Measurements from ENCODE around the gene CLDN11.

The CLDN11 gene

GRCh38 chr3:170418422-170419398, at the start of gene CLDN11:
CLDN11 (plus strand) TSS chr3:170418868; CDS start chr3:170419067, 199 bp downstream.
- DNase-seq, result no peak

GRCh38 chr3:170368921-170369320, 49.7 kb upstream of the CLDN11 start:
- DNase-seq, result no peak

- DNase-seq, result no peak
These were observed 46.3 kb upstream of the CLDN11 start for GRCh38 chr3:170372190-170372879.

- no peak for DNase-seq
These were observed 35.1 kb upstream of the CLDN11 start for GRCh38 chr3:170383567-170383966.

- DNase-seq, result no peak
These were observed 32.2 kb upstream of the CLDN11 start for GRCh38 chr3:170386468-170386867.

- DNase-seq, result no peak
These were observed 30.7 kb upstream of the CLDN11 start for GRCh38 chr3:170387950-170388349.

GRCh38 chr3:170391108-170391507, 27.6 kb upstream of the CLDN11 start:
- DNase-seq, result no peak

GRCh38 chr3:170397685-170398084, 21.0 kb upstream of the CLDN11 start:
- DNase-seq, result no peak

- no peak for DNase-seq
These were observed 13.6 kb upstream of the CLDN11 start for GRCh38 chr3:170405101-170405500.

- no peak for DNase-seq
These were observed 8.1 kb upstream of the CLDN11 start for GRCh38 chr3:170410428-170411029.

- DNase-seq, result no peak
These were observed 5.4 kb upstream of the CLDN11 start for GRCh38 chr3:170413291-170413690.

- DNase-seq, result no peak
These were observed 4.4 kb upstream of the CLDN11 start for GRCh38 chr3:170414202-170414663.

GRCh38 chr3:170417090-170417489, 1.6 kb upstream of the CLDN11 start:
- DNase-seq, result no peak

GRCh38 chr3:170419557-170420087, 954 bp downstream of the CLDN11 start:
- DNase-seq, result no peak

- DNase-seq, result no peak
These were observed 1.7 kb downstream of the CLDN11 start for GRCh38 chr3:170420307-170420821.

GRCh38 chr3:170421111-170421641, 2.5 kb downstream of the CLDN11 start:
- DNase-seq, result no peak

- DNase-seq, result no peak
These were observed 3.1 kb downstream of the CLDN11 start for GRCh38 chr3:170421758-170422157.

- DNase-seq, result no peak
These were observed 4.4 kb downstream of the CLDN11 start for GRCh38 chr3:170423001-170423615.

- DNase-seq, result no peak
These were observed 6.2 kb downstream of the CLDN11 start for GRCh38 chr3:170424879-170425278.

GRCh38 chr3:170425491-170426239, 7.0 kb downstream of the CLDN11 start:
- no peak for DNase-seq

- DNase-seq, result no peak
These were observed 7.7 kb downstream of the CLDN11 start for GRCh38 chr3:170426240-170426797.

Data from activated effector memory CD4-positive, alpha-beta T cell treated with Interleukin-2 at 50 U/mL for 16 hours (primary cell).